T-helper 1 cell treated with Interleukin-12 subunit alpha and Interleukin-12 subunit beta and Interleukin-4 antibody, amounts not matched to agents 30 μg/mL and 1 μg/mL, for 36 hours (primary cell): ENCODE data around the gene ZNF532.

Source experiments
- H3K27ac Mint-ChIP-seq: one replicate; pipeline ENCODE4 v1.8.0; 2021; ENCODE audit warnings: mild to moderate bottlenecking, mixed read lengths
- H3K27me3 Mint-ChIP-seq: one replicate; pipeline ENCODE4 v1.8.0; 2021; ENCODE audit warnings: low read depth, mixed read lengths
- H3K36me3 Mint-ChIP-seq: one replicate; pipeline ENCODE4 v1.8.0; 2021; ENCODE audit warnings: low read depth, mixed read lengths
- H3K4me1 Mint-ChIP-seq: one replicate; pipeline ENCODE4 v1.8.0; 2021; ENCODE audit warnings: low read depth, mixed read lengths
- H3K4me3 Mint-ChIP-seq: one replicate; pipeline ENCODE4 v1.8.0; 2021; ENCODE audit warnings: mild to moderate bottlenecking, moderate library complexity, mixed read lengths
- H3K9me3 Mint-ChIP-seq: one replicate; pipeline ENCODE4 v1.8.0; 2021; ENCODE audit warnings: mixed read lengths

The ZNF532 gene

DNA sequence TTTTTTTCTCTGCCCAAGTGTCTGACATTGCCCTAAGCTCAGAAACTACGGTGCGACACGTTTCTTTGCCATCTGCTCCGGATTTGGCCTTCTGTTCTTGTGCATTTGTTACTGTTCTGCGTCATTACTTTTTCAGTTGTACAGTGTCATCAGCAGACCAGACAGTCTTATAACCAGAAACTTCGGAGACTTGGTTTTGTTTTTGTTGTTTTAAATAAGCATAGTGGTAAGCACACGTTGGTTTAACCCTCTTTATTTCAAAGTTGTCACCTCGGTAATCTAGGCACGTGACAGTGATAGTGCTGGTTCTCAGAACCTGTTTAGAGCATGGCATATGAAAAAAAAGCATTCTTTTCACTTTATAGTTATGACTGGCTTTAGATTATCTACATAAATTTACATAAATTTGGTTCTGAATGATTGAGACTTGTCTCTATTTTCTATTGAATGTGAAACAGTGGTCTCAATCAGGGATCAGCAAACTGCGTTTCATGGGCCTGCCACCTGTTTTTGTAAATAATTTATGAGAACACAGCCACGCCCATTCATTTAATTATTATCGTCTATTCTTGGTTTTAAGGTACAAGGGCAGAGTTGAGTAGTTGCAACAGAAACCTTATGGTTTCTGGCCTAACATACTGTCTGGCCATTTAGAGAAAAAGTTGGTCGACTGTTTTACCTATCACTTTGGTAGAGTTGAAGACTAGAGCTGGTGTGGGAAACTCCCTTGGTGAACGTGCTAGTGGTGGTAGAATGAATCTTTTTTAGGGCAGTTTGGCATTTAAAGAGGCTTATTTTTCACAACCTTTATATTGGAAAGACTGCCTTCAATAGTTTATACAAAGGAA lies 106.5 kb downstream of the ZNF532 start:
- H3K4me3 Mint-ChIP-seq = no peak overlapping the region
- H3K9me3 Mint-ChIP-seq = no peaks in the 10 kb centered on the region
- H3K36me3 Mint-ChIP-seq = no peaks in the 10 kb centered on the region
- no peak overlapping the region for H3K27ac Mint-ChIP-seq
- peaks cover 18% of the 10 kb centered on the region for H3K27me3 Mint-ChIP-seq
- no peaks in the 10 kb centered on the region for H3K4me1 Mint-ChIP-seq

DNA sequence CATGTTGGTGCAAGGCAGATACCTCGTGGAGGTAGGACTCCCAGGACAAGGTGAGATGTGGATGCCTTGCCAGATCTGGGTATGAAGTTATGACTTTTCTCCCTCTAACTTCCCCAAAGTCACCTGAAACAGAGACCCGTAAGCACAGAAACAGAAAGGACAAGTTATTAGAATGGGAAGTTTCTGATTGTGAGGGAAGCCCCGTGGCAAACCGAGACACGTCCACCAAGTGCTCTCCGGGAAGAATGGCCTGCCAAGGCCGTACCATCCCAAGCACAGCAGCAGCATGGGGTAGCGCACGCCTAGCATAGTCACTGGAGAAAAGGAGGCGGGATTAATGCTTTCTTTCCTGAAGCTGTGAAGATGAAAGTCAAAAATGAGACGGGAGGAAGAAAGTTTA lies 110.6 kb downstream of the ZNF532 start:
- Mint-ChIP-seq H3K36me3 (no peaks in the 10 kb centered on the region), H3K27ac (no peak overlapping the region), H3K9me3 (no peaks in the 10 kb centered on the region), H3K4me3 (no peak overlapping the region), H3K27me3 (peaks cover 18% of the 10 kb centered on the region), H3K4me1 (no peaks in the 10 kb centered on the region)

- Mint-ChIP-seq H3K36me3 (no peaks in the 10 kb centered on the region), H3K4me1 (no peaks in the 10 kb centered on the region), H3K27me3 (peaks cover 18% of the 10 kb centered on the region)
Measured at GRCh38 chr18:58975781-58976180, 111.1 kb downstream of the ZNF532 start.

DNA sequence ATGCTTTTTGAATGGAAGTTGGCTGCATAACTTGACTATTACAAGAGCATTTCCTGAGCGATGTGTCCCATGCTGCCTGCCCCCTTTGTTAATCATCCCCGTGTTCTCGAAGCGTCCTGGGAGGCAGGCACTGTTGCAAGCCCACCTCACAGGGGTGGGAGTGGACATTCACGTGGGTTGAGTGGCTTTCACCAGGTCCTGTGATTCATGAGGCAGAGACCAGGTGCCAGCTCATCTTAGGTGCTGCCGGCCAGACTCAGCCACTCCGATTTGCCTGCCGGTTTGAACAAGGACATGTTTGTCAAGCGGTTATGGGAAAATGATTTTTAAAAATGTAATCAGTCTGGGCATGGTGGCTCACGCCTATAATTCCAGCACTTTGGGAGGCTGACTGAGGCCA lies 112.5 kb downstream of the ZNF532 start:
- Mint-ChIP-seq H3K9me3 (no peaks in the 10 kb centered on the region), H3K27me3 (peaks cover 15% of the 10 kb centered on the region), H3K27ac (no peak overlapping the region), H3K4me3 (no peak overlapping the region), H3K4me1 (no peaks in the 10 kb centered on the region), H3K36me3 (no peaks in the 10 kb centered on the region)

More at GRCh38 chr18:58975781-58976180, 111.1 kb downstream of the ZNF532 start:
- Mint-ChIP-seq H3K9me3 (no peaks in the 10 kb centered on the region), H3K4me3 (no peak overlapping the region), H3K27ac (no peak overlapping the region)

GRCh38 chr18:58977801-58978200 lies 113.1 kb downstream of the ZNF532 start:
- Mint-ChIP-seq H3K4me1 (no peaks in the 10 kb centered on the region), H3K27me3 (peaks cover 12% of the 10 kb centered on the region), H3K36me3 (no peaks in the 10 kb centered on the region), H3K27ac (no peak overlapping the region), H3K9me3 (no peaks in the 10 kb centered on the region), H3K4me3 (no peak overlapping the region)

DNA sequence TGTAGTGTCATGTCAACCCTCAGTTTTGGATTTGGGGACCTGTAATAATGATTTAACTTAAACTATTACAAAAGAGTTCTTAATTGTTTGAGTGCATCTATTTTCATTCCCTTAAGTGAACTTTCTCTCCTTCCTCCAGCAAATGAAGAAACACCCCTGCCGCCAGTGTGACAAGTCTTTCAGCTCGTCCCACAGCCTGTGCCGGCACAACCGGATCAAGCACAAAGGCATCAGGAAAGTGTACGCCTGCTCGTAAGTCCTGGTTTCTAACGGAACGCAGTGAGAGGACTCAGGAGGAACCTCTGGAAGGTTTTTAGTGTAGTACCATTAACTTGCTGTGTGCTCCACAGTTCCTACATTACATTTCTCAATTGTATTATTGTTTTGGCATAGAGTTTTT lies 114.2 kb downstream of the ZNF532 start:
- Mint-ChIP-seq H3K27me3 (peaks cover 12% of the 10 kb centered on the region), H3K4me3 (no peak overlapping the region), H3K27ac (no peak overlapping the region), H3K4me1 (no peaks in the 10 kb centered on the region), H3K36me3 (no peaks in the 10 kb centered on the region), H3K9me3 (no peaks in the 10 kb centered on the region)

DNA sequence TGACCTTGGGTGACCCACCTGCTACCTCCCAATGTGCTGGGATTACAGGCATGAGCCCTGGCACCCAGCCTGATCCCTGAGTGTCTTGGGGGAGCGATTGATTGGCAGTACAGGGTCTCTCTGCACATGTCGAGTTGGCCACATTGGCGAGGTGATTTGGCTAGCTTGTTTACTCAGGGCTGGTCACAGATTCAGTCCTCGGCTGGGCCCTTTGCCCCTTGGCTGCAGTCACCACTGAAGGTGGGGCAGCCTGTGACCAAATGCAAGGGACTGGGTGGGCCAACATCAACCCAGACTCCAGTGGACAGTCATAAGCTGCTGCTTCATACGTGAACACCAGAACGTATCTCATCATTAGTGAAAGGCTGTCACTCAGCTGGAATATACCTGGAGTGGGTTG lies 114.9 kb downstream of the ZNF532 start:
- Mint-ChIP-seq H3K9me3 (no peaks in the 10 kb centered on the region), H3K27ac (no peak overlapping the region)

DNA sequence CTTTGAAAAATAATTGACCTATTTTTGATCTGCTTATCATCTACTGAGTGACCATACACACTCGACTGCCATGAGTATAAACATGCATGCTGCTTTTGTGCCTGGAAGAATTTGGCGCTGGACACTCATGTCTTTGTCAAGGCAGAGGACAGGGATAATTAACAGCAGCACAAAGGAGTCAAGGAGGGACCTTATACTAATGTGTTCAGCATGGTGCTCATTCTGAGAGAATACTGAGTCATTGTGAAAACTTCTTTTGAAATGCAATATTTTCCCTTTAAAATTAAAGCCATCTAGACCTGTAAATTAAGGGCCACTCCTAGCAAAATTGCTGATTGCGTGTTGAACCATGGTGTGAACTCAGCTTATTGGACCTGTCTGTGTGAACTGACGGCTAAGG lies 116.3 kb downstream of the ZNF532 start:
- Mint-ChIP-seq H3K4me1 (no peaks in the 10 kb centered on the region), H3K27ac (no peak overlapping the region), H3K4me3 (no peak overlapping the region), H3K36me3 (no peaks in the 10 kb centered on the region), H3K27me3 (no peaks in the 10 kb centered on the region), H3K9me3 (no peaks in the 10 kb centered on the region)

More for the DNA sequence above, 114.9 kb downstream of the ZNF532 start:
- Mint-ChIP-seq H3K4me3 (no peak overlapping the region), H3K27me3 (peaks cover 11% of the 10 kb centered on the region), H3K36me3 (no peaks in the 10 kb centered on the region), H3K4me1 (no peaks in the 10 kb centered on the region)

GRCh38 chr18:58983260-58984155 lies 118.8 kb downstream of the ZNF532 start:
- Mint-ChIP-seq H3K4me1 (no peaks in the 10 kb centered on the region), H3K4me3 (no peak overlapping the region), H3K27me3 (peaks cover 6% of the 10 kb centered on the region), H3K27ac (no peak overlapping the region), H3K36me3 (no peaks in the 10 kb centered on the region), H3K9me3 (no peaks in the 10 kb centered on the region)

GRCh38 chr18:58988600-58988999 lies 123.9 kb downstream of the ZNF532 start:
- Mint-ChIP-seq H3K27ac (no peak overlapping the region), H3K27me3 (peaks cover 12% of the 10 kb centered on the region), H3K9me3 (peaks cover 7% of the 10 kb centered on the region), H3K4me1 (no peaks in the 10 kb centered on the region), H3K36me3 (no peaks in the 10 kb centered on the region), H3K4me3 (no peak overlapping the region)

- peaks cover 7% of the 10 kb centered on the region for H3K9me3 Mint-ChIP-seq
- peaks cover 14% of the 10 kb centered on the region for H3K27me3 Mint-ChIP-seq
- no peaks in the 10 kb centered on the region for H3K36me3 Mint-ChIP-seq
- no peaks in the 10 kb centered on the region for H3K4me1 Mint-ChIP-seq
- no peak overlapping the region for H3K4me3 Mint-ChIP-seq
- no peak overlapping the region for H3K27ac Mint-ChIP-seq
Measured at GRCh38 chr18:58989184-58989759, 124.6 kb downstream of the ZNF532 start.

DNA sequence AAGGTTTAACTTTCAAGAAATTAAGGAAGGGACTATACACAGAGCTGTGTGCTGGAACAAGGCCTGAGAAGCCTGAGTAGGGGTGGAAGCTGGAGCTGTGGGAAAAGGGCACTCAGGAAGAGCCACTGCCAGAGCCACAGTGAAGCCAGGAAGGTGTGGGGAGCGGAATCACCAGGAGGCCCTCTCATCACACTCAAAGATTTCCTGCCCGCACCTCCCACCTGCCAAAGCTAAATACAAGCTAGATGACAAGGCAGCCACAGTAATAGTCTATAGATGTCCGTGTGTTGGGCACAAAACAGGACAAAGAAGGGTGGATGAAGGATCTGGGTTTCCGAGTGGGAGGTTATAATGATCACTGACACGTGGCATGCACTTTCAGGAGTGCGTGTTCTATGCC lies 126.0 kb downstream of the ZNF532 start:
- peaks cover 14% of the 10 kb centered on the region for H3K27me3 Mint-ChIP-seq
- H3K9me3 Mint-ChIP-seq = peaks cover 7% of the 10 kb centered on the region
- no peaks in the 10 kb centered on the region for H3K36me3 Mint-ChIP-seq
- no peak overlapping the region for H3K4me3 Mint-ChIP-seq
- H3K4me1 Mint-ChIP-seq = no peaks in the 10 kb centered on the region
- no peak overlapping the region for H3K27ac Mint-ChIP-seq

GRCh38 chr18:58991167-58991798 lies 126.6 kb downstream of the ZNF532 start:
- Mint-ChIP-seq H3K4me1 (no peaks in the 10 kb centered on the region), H3K9me3 (peaks cover 7% of the 10 kb centered on the region), H3K36me3 (no peaks in the 10 kb centered on the region), H3K4me3 (no peak overlapping the region), H3K27ac (no peak overlapping the region), H3K27me3 (peaks cover 14% of the 10 kb centered on the region)
